HG03342 (cell line): ENCODE data around the gene SLAMF1.

Source experiments
- ATAC-seq: cut with Tn5 transposase; IDR thresholded peaks from one replicate; pipeline ENCODE4 v1.9.1; 2021; ENCODE audit warnings: mild to moderate bottlenecking, moderate library complexity; ENCODE audit not compliant: unreplicated experiment

The SLAMF1 gene

GRCh38 chr1:160625725-160626498 lies 20.9 kb downstream of the SLAMF1 start:
- ATAC-seq = no peak

- no peak for ATAC-seq
Observed at GRCh38 chr1:160625321-160625720, 21.5 kb downstream of the SLAMF1 start.

- ATAC-seq = no peak
Observed at GRCh38 chr1:160624464-160624863, 22.4 kb downstream of the SLAMF1 start.

DNA sequence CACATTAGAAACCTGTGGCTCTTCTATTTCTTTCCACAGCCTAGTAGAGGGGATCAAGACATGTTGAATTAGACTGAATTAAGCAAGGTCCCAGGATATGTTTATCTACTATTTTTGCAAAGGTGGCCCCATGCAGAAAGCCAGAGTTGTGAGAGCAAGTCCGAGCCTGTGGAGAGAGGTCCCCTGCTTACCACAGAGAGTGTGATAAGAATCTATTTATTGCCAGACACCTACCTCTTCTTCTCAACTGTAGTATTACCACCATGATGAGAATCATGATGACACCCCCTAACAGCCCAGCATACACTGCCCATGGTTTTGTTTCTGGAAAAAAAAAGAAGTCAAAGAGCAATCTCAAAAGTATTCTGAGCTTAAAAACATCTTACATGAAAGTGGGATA lies 23.0 kb downstream of the SLAMF1 start:
- no peak for ATAC-seq

- ATAC-seq = no peak
Observed at GRCh38 chr1:160623227-160623633, 23.6 kb downstream of the SLAMF1 start.

GRCh38 chr1:160622501-160623226 lies 24.2 kb downstream of the SLAMF1 start:
- no peak for ATAC-seq

DNA sequence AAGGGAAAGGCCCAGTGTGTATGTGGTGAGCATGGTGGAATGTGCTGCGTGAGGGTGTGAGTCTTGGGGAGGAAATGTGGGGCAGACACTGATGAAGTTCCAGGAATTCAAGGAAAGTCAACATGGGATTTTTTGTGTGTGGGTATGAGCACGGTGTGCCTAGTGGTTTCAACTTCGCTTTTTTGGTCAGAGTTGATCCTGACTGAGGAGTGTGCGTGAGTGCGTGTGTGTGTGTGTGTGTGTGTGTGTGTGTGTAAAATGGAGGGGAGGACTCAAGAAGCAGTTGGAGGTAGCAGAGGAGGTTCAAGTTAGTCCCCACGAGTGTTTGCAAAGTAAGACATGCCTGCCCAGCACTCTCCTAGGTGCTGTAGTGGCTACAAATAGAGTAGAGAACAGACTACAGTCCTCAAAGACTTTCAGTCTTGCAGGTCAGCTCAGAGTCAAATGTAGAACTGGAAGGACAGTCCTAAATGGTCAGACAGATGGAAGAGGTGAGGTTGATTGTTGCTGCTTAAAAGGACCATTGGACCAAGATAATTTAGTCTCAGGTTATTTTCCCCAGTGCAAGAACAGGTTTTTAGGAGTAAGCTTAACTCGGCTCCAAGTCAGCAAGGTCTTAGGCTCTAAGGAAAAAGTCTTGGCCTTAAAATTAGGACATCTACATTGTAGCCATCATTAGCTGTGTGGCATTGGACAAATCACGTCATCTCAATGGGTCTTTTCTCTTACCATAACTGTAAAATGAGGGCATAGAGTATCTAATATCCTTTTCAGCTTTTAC lies 25.0 kb downstream of the SLAMF1 start:
- no peak for ATAC-seq

DNA sequence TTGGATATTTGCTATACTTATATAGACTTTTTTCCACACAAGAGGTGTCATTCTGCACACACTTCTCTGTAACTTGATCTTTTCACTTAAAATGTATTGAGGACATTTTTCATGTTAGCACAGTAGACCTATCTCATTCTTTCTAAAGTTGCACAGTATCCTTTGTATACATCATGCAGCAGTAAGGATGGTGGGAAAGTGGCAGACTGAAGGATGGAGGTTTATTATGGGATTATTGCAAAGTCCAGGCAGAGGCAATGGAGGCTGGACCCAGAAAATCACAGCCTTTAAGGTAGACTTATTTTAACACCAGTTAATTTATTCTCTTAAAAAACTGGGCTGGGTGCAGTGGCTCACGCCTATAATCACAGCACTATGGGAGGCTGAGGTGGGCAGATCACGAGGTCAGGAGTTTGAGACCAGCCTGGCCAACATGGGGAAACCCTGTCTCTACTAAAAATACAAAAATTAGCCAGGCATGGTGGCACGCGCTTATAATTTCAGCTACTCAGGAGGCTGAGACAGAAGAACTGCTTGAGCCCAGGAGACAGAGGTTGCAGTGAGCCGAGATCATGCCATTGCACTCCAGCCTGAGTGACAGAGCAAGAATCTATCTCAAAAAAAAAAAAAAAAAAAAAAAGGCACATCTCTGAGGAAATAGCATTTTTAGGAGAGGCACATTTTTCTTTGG lies 25.8 kb downstream of the SLAMF1 start:
- ATAC-seq = no peak

DNA sequence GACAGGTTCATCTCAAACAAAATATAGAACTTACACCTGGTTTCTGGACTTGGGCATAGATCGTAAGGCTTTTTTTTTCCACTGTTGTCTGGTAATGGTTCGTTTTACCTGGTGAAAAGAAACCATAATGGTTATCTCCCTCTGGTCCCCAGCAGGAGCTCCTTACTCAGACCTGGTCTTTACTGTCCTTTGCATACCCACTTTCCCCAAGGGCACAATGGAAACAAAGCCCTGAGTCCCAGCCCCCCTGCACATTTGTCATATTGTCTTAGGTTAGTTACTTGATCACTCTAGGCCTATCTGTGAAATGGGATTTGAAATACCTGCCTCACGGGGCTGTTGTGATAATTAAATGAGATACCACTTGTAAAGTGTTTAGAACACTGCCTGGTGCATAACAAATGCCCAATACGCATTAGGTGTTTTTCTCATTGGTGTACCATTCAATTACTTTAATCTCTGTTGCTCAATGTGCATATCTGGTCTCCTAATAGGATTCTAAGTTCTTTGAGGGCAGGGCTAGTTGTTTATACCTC lies 27.0 kb downstream of the SLAMF1 start:
- no peak for ATAC-seq

DNA sequence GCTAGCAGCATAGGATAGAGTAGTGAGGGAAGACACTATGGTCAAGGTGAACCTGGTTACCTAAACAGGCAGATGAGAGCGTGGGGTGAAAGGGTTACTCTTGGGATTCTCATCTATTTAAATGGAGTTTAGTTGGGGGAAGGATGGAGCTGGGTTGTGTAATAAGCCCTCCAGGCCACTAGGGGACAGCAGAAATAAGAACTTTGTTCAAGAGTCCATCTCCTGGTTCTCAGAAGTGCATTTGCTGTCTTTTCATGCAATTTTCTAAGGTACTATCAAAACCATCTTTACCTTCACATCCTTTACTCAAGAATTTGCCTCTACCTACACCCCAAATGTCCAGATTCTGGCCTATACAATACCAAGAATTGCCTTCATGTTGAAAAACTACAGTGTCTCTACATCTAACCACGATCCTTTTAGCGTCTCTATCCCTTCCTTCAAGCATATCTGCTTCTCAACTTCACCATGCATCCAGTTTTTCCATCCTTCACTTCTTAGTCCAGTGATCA lies 28.0 kb downstream of the SLAMF1 start:
- no peak for ATAC-seq

DNA sequence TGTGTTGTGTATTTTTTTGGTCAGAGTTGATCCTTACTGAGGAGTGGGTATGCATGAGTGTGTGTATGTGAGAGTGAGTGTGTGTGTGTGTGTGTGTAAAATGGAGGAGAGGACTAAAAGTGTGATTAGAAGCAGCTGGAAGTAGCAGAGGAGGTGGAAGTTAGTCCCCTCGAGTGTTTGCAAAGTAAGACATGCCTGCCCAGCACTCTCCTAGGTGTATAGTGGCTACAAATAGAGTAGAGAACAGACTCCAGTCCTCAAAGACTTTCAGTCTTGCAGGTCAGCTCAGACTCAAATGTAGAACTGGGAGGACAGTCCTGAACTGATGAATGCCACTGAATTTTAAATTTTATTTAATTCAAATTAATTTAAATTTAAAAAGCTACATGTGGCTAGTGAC lies 28.5 kb downstream of the SLAMF1 start:
- ATAC-seq = no peak

DNA sequence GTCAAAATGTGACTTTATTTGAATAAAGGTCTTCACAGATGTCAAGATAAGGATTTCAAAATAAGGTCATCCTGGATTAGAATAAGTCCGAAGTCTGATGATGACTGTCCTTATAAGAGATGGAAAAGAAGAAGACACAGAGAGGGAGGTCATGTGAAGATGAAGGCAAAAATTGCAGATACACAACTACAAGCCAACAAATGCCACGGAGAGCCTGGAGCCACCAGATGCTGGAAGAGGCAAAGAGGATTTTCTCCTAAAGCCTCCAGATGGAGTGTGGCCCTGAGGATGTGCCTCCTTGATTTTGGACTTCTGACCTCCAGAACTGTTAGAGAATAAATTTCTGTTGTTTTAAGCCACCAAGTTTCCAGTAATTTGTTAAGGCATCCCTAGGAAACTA lies 31.2 kb downstream of the SLAMF1 start:
- no peak for ATAC-seq

- no peak for ATAC-seq
Observed at GRCh38 chr1:160614410-160614809, 32.4 kb downstream of the SLAMF1 start.

DNA sequence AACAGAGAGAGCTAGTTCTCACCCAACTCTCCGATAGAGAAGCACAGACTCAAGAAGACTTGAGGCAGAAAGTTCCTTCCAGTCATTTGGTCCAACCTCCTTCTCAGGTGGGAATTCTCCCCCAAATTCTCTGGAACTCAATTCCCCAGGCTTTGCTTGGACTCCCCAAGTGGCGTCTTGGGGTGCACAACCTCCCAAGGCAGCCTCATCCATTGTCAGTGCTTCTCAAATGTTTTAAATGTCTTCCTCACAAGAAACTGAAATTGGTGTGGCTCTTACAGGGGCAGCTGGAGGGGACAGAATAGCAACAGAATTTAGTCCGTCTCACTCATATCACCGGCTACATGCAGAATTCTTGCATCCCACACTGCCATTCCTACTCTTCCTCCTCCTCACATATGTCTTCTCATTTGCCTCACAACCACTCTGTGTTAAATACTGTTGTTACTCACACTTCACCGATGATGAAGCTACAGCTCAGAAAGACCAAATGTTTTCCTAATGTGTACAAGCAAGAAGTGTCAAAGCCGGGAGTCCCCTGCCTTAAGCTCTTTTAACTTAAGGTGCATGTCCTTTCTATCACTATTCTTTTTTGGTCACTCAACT lies 34.1 kb downstream of the SLAMF1 start:
- no peak for ATAC-seq

DNA sequence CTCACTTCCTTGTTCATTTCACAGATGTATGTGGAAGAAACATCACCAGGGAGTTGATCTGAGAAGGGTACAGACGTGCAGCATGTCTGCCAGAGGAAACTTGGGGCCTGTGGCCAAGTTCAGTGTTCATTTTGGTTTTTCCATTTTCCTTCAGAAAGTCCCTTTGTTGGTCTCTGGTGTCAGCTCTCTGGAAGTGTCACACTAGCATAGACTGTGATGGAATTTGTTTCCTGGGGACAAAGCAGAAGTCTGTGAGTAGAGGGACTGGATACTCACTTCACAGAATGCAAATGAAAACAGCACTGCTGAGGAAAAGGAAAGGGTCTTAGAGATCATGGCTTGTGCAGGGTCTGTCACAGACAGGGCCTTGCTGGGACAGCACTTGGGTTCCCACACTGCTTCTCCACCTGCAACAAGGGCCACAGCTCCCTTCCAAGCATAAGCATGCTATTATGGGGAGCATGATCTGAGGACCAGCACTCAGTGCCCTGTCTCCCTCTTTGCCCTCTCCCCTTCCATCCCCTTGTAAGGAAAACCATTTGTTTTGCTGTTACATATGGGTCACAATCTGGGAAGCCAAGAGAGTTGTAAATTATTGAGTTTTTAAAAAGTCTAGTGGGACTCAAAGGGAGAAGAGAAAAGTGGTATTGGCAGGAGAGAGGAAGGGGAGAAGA lies 36.1 kb downstream of the SLAMF1 start:
- no peak for ATAC-seq

- no peak for ATAC-seq
Observed at GRCh38 chr1:160608941-160609340, 37.9 kb downstream of the SLAMF1 start.

DNA sequence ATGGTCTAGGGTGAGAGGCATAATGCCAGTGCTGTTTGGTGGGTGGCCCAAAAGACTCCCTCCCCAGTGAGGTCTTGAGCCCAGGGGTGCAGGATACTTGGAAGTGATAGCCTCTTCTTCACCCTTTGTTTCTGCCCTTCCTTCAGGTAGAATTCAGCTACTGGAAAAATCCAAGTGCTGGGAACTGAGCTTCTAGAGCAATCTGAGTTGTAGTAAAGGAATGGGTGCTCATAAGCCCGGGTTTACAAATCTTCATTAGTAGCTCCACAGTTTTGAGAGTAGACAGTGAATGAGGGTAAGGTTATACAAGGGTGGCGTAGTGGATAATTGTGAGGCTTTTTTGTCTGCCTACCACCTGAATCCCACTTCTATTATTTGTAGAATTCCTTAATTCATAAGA lies 38.3 kb downstream of the SLAMF1 start:
- no peak for ATAC-seq

- ATAC-seq = no peak
Observed at GRCh38 chr1:160608057-160608456, 38.8 kb downstream of the SLAMF1 start.

GRCh38 chr1:160607672-160608032 lies 39.2 kb downstream of the SLAMF1 start:
- ATAC-seq = peak; percentile 11
